HG03175 (cell line): Measurements from ENCODE around the gene CPA1.

Source experiments
- ATAC-seq: cut with Tn5 transposase; IDR thresholded peaks from one replicate; pipeline ENCODE4 v1.9.1; 2021; ENCODE audit warnings: mild to moderate bottlenecking, moderate library complexity; ENCODE audit not compliant: unreplicated experiment

CPA1 gene

DNA sequence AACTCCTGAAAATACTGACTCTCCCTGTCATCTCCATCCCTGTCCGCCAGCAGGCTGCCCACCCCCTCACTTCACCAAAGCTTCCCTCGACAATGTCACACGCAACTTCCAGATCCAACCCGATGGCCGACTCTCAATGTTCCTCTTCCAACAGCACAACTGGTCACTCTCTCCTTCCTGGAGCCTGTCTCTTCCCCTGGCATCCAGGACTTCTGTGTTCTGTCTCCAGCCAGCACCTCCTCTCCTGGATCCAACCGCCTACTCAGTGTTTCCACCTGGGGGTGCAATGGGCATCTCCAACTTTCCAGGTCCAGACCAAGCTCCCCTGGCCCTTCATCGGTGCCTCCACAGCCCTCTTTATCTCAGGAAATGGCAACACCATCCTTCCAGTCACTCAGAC lies 27.1 kb upstream of the CPA1 start:
- ATAC-seq, result no peak

DNA sequence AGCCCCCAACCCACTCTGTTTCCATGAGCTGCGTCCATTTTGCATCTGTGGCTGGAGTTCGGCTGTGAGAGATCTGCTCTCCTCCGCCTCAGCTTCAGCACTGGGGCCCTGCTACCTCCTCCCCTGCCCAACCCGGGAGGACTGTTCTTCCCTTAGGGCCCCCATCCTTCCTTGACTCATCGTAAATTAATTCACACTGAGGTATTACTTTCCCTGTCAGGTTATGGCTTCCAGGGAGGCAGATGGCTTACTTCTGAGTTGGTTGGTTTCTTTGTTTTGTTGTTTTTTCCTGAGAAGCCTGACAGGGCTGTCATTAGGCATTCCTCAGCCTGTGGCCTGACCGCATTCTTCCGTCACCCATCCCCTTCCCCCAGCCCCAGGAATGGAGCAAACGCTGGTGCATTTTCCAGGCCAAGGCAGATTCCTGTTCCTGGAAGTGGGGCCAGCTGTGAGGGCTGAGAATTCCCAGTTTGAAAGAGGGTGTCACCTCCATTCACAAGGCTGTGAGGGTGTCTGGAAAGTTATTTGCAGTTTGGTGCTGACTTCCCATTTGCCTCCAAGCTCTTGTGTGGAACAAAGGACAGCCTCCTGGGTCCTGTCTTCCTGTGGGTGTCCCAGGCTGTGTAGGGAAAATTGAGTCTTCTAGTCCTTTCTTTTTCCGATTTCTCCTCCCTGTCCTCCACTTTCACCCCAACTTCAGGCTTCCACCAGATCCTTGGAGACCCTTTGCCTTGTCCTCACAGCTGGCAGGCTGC lies 24.0 kb upstream of the CPA1 start:
- ATAC-seq, result no peak

DNA sequence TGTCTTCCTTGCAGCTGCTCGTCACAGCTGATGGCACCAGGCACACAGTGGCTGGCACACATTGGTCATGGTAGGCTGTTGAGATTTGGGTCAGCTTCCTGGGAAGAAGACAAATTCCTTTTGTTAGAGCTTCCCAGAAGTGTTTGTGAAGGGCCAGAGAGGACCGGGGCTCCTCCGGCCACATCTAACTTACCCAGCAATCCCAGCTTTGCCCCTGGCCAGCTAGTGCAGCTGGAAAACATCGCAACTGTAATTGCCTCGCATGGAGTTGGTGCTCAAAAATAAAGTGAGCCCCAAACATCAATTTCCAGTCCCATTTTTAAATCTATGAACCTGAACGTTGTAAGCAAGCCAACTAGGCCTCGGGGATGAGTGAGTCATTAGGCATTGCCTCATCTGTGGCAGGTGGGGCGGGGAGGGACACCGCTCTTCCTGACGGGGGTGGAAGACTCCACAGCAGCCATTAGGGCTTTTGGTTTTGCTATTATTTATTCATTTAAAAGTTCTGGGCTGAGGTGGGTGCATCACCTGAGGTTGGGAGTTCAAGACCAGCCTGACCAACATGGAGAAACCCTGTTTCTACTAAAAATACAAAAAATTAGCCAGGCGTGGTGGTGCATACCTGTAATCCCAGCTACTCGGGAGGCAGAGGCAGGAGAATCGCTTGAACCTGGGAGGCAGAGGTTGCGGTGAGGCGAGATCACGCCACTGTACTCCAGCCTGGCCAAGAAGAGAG lies 23.2 kb upstream of the CPA1 start:
- ATAC-seq, result no peak

DNA sequence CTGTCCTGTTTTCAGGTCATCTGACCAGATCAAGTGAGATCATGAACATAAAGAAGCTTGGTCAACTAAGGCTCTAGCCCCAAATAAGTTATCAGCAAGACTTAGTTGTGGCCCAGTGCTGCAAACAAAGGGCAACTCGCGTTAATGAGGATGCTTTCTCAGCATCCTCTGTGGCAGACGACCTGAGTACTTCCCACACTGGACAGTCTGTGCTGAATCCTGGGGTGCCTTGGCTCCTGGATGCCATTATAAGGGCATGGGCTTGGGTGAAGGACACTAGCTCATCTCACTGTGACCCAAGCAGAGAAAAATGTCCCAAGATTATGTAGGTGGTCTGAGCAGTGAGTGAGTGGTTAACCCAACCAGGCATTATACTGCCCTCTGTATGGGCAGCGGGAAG lies 21.8 kb upstream of the CPA1 start:
- ATAC-seq, result no peak

DNA sequence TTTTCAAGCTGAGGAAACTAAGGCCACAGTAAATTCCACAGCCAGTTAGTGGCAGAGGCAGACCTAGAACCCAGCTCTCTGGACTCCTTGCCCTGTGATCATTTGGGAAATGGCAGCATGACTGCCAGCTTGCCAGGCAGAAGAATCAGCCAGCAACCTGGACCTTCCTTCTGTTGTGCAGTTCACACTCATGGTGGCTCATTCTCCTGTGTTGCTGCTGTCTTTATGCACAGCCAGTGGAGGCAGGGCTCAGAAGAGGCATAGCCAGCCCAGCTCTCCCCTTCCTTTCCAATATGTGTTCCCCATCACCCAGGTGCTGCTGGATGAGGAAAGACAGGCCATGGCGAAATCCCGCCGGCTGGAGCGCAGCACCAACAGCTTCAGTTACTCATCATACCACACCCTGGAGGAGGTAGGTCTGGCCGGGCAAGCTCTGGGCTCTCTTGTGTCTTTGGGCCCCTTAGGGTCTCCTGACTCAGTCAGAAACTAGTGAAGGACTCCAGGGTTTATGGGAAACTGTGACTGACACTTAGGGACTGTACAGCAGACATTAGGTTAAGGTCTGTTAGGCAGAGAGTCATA lies 20.9 kb upstream of the CPA1 start:
- ATAC-seq, result no peak

DNA sequence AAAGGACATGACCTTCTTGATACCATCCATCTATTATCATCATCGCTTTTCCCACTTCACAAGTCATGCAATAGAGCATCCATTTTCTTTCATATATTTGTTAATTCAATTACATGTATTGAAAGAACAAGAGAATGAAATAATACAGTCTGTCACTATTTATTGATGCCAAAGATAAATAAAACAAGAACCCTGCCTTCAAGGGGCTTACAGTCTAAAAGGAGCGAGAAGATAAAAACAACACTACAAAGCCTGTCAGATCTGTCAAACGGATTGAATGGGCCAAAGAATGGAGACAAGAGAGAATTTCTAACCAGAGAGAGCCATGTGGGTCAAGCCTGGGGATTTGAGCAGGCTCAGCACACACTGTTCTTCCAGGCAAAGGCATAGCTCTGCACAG lies 19.8 kb upstream of the CPA1 start:
- no peak for ATAC-seq

DNA sequence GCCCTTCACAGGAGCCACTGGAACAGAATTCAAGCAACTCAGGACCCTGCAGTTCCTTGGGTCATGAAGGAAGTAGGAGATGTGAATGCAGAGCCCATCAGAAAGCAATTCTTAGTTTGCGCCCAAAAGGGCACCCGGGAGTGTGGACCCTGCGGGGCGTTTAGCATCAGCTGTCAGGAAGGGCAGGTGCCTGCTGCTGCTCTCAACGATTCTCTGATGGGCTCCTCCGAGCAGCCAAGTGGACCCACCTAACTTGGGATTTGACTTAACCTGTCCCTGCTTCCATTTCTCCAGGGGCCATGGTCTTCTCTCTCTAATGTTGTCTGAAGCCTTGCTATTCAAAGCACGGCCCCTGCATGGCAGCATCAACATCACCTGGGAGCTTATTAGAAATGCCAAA lies 18.6 kb upstream of the CPA1 start:
- no peak for ATAC-seq

DNA sequence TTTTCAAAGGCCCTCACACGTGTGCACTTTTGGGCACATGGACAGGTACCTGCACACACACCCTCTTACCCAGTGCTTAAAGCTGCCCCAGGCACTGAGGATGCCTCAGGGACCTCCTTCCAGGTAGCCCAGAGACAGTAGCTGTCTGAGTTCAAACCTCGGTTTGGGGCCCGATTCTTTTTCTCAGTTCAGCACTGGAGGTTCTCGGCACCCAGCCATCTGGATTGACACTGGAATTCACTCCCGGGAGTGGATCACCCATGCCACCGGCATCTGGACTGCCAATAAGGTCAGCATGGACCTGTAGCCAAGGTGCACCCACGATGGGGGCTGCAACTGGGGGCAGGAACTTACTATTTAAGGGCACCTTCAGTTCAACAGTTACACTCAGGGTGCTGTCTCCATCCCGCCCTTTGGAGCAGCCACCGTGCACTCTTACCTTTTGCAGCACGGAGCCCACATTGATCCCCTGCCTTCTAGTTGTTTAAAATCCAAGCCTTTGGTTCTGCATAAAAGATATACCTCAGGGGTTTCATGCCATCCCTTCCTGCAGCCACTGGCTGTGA lies 18.0 kb upstream of the CPA1 start:
- no peak for ATAC-seq

DNA sequence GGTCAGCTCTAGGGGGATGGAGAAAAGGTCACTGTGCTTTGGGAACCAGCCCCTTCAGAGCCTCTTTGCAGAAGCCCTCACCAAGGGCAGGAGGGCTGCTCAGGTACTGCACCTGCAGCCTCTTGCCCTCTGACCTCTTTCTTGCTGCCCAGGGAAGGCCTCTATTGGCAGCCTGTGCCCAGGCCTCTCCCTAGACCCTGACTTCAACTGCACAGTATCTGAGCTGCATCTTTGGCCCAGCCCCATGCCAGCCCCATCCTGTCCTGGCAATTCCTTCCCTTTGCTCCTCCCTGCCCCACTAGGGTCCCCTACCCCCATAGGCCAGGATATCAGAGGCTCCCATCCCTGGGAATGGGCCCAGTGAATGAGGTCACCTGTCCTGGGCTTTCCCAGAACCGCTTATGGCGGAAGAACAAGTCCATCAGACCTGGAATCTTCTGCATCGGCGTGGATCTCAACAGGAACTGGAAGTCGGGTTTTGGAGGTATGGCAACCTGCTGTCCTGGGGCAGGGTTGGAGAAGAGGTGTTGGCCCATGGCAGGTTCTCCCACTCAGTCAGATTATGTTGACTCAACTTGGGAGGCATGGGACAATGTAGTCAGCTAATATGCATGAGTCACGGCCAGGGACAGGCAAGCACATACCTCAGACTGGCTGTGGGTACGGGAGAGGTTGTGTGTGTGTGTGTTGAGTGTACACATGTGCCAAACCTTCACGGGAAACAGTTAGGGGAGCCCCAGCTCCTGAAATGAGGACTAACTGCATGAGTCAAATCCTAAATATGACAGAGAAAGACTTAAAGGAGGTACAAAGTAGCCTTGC lies 17.1 kb upstream of the CPA1 start:
- ATAC-seq, result no peak

DNA sequence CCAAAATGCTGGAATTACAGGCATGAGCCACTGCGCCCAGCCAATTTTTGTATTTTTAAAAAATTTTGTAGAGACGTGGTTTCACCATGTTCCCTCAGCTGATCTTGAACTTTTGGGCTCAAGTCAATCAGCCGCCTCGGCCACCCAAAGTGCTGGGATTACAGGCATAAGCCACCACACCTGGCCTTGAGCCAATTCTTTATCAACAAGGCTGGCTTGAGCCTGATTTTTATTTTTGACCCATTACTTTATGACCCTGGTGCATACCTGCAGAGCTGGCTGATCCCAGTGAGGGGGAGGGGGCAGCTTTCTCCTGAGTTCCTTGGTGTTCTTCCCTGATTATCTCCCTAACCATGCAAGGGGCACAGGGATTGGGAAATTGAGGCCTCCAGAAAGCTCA lies 15.8 kb upstream of the CPA1 start:
- no peak for ATAC-seq

DNA sequence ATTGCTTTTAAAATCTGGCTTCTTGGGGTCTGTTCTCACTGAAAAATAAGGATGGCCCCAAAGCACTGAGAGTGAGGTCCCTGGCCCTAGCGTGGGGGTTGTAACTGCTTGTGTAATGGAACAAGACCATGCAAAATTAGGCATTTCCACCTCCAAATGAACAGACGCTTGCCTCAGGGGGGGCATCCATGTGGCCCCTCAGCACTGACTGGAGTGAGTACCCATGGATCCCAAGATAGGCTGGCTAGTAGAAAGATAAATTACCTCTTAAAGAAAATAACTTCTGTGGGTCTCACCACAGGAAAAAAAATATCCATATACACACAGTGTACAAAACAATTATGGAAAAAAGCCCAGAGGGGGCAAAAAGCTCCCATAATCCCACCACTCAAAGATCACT lies 15.2 kb upstream of the CPA1 start:
- no peak for ATAC-seq

DNA sequence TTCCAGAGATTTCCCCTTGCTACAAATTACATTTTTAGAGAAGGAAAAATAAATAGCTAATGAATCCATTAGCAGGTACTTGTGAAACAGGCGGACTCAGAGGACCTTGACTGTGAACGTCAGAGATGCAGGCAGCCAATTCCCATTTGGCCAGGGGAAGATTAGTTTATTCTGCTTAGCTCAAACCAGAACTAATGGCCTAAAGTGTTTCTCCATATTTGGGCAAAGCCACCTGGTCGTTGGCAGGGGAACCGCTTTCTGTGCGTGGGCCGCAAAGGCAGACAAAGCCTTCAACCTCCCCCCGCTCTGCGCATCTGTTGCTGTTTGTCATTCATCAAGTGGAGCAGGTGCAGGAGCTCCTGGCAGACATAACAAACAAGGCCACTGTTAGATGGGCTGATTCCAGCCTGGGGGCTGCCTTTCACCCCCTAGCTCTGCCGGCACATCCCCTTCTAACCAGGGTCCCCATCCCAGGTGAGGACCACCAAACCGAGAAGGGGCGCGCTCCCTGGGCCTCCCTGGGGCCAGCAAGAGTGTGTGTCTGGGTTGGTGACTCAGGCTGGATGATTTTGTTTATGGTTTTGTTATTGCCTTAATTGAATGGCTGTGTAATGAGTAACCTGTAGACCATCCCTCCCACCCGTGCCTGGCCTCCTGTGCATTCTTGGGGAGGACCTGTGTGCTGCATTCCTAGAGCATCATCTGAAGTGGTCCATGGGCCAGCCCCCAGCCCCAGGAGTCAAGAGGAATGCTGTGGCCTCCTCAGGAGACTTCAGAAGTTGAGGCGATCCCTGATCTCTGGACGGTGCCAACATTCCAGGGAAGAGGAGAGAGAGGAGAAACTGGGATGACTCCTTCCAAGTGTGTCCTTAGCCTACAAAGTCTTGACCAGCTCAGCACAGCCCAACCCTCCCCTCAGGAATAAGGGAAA lies 14.5 kb upstream of the CPA1 start:
- no peak for ATAC-seq

DNA sequence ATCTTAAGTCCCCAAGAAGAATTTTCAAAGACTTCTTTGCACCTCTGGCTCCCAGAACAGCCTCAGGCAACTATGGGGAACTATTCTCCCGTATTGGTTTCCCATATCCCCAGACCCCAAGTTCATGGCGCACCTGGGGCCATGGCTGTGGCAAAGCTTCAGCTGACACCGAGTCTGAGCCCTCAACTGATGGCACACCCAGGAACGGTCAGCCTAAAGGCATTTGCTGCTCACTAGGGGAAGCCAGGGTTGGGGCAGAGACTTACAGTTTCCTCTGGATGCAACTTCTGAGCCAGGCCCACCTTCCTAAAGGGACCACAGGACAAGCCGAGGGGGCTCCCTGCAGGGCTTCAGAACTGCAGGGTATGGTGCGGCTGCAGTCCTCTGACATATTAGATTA lies 13.7 kb upstream of the CPA1 start:
- ATAC-seq, result no peak

DNA sequence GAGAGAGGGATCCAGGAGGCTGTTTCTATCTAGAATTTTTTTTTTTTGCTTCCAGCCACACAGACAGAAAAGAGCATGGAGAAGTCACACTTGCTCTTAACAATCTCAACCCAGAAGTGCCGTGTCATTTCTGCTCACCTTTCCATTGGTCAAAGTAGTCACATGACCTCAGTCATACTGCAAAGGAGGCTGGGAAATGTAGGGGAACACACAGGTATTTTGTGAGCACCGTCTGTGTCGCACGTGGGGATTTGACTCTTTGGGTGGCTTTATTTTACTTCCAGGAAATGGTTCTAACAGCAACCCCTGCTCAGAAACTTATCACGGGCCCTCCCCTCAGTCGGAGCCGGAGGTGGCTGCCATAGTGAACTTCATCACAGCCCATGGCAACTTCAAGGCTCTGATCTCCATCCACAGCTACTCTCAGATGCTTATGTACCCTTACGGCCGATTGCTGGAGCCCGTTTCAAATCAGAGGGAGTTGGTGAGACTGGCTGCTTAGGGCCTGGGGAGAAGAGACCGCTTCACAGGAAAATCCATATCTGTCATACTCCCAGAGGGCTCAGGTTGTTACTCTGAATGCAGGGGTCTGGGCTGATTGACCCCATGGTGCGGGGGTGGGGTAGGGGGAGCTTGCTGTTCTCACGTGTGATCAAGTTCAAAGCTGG lies 13.1 kb upstream of the CPA1 start:
- no peak for ATAC-seq

DNA sequence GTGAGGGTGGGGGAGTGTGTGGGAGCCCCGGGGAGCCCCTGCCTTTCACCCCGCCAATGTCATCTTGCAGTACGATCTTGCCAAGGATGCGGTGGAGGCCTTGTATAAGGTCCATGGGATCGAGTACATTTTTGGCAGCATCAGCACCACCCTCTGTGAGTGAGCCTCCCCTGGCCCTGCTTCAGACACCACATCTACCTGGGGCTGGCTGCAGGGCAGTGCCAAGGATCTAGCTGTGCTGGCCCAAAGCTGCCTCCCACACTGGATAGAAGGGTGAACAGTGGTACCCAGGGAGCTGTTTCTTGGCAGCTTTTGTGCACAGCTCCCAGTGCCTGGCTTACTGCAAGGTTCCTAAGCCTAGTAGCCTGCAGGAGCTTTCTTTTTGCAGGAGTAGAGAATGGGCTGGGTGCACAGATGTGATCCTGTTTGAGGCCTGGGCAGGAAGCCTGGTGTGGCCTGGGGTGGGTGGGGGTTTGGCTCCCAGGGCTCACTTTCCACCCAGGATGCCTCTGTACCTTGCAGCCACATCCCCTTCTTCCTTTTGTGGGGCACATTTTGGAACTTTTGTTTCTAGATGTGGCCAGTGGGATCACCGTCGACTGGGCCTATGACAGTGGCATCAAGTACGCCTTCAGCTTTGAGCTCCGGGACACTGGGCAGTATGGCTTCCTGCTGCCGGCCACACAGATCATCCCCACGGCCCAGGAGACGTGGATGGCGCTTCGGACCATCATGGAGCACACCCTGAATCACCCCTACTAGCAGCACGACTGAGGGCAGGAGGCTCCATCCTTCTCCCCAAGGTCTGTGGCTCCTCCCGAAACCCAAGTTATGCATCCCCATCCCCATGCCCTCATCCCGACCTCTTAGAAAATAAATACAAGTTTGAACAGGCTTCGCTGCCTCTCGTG lies 12.2 kb upstream of the CPA1 start:
- ATAC-seq, result no peak

DNA sequence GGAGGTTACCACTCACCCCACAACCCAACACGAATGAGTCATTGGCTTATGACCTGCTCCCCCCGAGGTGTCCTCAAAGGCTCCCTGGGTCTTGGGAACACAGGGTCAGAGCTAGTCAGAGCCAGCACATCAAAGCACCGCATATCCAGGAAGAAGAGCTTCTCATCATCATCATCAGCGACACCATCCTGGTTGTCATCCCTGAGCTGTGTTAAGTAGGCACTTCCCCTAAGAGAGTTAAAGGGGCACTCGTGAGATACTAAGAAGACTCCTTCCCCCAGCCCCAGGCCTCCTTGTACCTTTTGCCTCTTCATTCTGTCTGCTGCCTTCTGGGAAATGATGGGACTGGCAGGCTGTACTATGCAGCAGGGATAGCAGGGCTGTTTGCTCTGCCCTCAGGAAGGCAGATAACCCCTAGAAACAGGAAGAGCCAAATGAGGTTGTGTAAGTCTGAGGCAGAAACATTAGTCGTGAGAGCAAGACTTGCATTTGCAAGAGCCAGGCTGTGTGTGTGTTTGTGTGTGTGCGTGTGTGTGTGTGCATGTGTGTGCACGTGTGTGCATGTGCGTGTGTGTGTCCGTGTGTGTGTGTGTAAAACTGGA lies 11.1 kb upstream of the CPA1 start:
- no peak for ATAC-seq

DNA sequence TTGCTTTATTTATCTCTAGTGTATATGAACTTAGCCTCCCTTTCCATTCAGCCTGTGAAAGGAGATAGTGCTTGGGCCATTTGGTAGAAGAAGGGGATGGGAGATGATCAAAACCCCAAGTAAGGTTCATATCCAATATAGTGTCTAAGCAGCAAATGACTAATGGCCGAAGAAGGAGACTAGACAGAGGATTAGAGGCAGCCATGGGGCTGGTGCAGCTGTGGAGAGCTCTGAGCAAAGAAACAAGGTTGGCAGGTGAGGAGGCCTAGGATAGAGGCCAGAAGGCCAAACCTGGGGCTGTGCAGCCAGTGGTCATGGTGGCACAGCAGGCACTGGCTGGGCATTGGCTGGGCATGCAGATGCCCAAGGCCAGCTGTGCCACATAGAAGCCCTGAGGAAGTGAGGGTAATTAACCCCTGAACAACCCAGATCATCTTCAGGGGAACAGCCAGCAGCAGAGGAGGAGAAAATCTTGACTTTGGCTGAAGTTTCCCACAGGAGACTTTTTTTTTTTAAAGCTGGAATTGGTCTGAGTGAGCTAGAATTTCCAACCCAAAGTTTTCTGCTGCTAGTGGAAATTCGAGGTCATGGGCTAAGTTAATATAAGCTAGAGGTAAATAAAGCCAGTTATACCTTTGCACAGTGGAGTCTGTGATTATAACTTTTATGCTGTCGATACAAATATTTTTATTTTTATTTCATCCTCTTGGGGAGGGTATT lies 10.3 kb upstream of the CPA1 start:
- ATAC-seq, result no peak
